ENCODE measurements around the gene UBR4. TPM values are rescaled to one million over a fixed set of nuclear protein-coding genes. Genes with fewer than 3 reads are reported as not detected.
A peak's percentile ranks its signal among the peaks of the same experiment; 100 is the strongest.

The UBR4 gene
- total RNA-seq, 1 experiment from 2014 or later, result 107 TPM

DNA sequence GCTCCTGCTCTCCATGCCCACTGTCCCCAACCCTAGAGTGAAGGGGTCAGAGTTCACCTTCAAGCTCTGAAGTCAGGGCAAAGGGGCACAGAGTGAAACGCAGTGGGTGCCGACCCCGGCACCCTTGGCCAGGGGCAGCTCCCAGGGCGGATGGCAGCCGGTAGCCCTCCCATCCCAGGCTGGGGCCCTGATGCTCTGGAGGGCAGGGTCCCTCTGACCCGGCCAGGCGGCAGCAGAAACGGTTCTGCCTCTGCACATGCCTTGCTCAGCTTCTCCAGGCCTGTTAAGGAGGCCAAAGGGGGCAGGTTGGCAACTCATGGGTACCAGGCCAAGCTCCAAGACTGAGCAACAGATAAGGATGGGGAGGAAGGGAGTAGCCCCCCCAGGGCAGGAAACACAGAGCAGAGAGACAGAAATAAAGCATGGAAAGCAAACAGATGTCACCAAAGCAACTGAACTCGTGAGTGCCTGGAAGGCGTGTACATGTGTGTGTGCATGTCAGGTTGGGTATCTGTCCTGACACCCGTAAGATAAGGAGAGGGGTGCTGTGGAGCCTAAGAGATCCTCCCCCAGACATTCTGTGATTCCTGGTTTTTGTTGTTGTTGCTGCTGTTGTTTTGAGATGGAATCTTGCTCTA lies 141.3 kb downstream of the UBR4 start:
- Histone ChIP-seq H3K27ac (ENCODE audit: low read depth, low read length) (no peak overlapping the region), H3K79me2 (ENCODE audit: insufficient read depth, low read length) (no peaks in the 10 kb centered on the region), H3K4me2 (ENCODE audit: low read length) (no peak overlapping the region), H2AFZ (ENCODE audit: low read depth, low read length, poor library complexity, severe bottlenecking) (no peak overlapping the region), H3K27me3 (ENCODE audit: insufficient read depth, low read length) (no peaks in the 10 kb centered on the region), H3K9me2 (ENCODE audit: insufficient read depth) (no peaks in the 10 kb centered on the region), H3K4me3 (replicated peaks in 1 of 2; ENCODE audit: low read depth in 1 of 2, low read length in 2 of 2) (no peak overlapping the region), H3K9ac (ENCODE audit: low read length) (no peak overlapping the region), H3K9me3 (ENCODE audit: control insufficient read depth in 1 of 2, insufficient read depth in 1 of 2, low read depth in 1 of 2, low read length in 2 of 2) (no peaks in the 10 kb centered on the region), H3K36me3 (ENCODE audit: control insufficient read depth in 1 of 2, insufficient read depth in 2 of 2, low read length in 2 of 2) (no peaks in the 10 kb centered on the region), H3K4me1 (ENCODE audit: control insufficient read depth in 1 of 2, insufficient read depth in 2 of 2, low read length in 2 of 2) (peaks cover 19 to 22% of the 10 kb centered on the region in 2 experiments), H4K20me1 (ENCODE audit: insufficient read depth) (no peaks in the 10 kb centered on the region)
- TF ChIP-seq POLR2A (IDR thresholded peaks at IDR 0.05; ENCODE audit: borderline replicate concordance, extremely low read depth, insufficient read depth, insufficient read length) (no peak), SRF (IDR thresholded peaks at IDR 0.05; ENCODE audit: low read depth) (no peak), CEBPB (IDR thresholded peaks at IDR 0.05; ENCODE audit: low read depth) (no peak)
- BruUV-seq (replicated peaks), result no TSS peak
- ATAC-seq (no peak), DNase-seq (ENCODE audit: low read depth, low spot score) (no peak)
- RAD21 ChIA-PET (ENCODE audit: low non-redundant PET in 1 of 2, low total read pairs in 2 of 2, uncharacterized antibody in 2 of 2, unreplicated experiment in 2 of 2), result no interaction called here
- intact Hi-C loops (cut with micrococcal nuclease), result no loop called here
- POLR2A ChIA-PET, result no interaction called here
- CTCF ChIA-PET, result no interaction called here

GRCh38 chr1:19067912-19068638 lies 142.0 kb downstream of the UBR4 start:
- H3K9me3 ChIP-seq (ENCODE audit: control insufficient read depth in 1 of 2, insufficient read depth in 1 of 2, low read depth in 1 of 2, low read length in 2 of 2), result no peaks in the 10 kb centered on the region
- peaks cover 19 to 22% of the 10 kb centered on the region in 2 experiments for H3K4me1 ChIP-seq (ENCODE audit: control insufficient read depth in 1 of 2, insufficient read depth in 2 of 2, low read length in 2 of 2)
- TF ChIP-seq ZBTB33 (IDR thresholded peaks at IDR 0.05; ENCODE audit: extremely low read depth, insufficient replicate concordance, low read length), result no peak
- TF ChIP-seq POLR2A (IDR thresholded peaks at IDR 0.05; ENCODE audit: borderline replicate concordance, extremely low read depth, insufficient read depth, insufficient read length), result no peak
- TF ChIP-seq EGR1 (IDR thresholded peaks at IDR 0.05; ENCODE audit: low read depth), result no peak
- no peak for TF ChIP-seq CTCF (IDR thresholded peaks at IDR 0.05 in 2 of 3, conservative IDR thresholded peaks at IDR 0.05 in 1 of 3; ENCODE audit: borderline replicate concordance in 1 of 3, insufficient read depth in 1 of 3, low read depth in 2 of 3, low read length in 2 of 3)
- TF ChIP-seq ZFX (IDR thresholded peaks at IDR 0.05), result no peak
- TF ChIP-seq ELF1 (IDR thresholded peaks at IDR 0.05; ENCODE audit: borderline replicate concordance, low read depth), result no peak
- TF ChIP-seq YY1 (IDR thresholded peaks at IDR 0.05; ENCODE audit: extremely low read depth, insufficient replicate concordance, low read depth, low read length), result no peak
- TF ChIP-seq JUND (IDR thresholded peaks at IDR 0.05), result no peak
- TF ChIP-seq POLR2AphosphoS5 (IDR thresholded peaks at IDR 0.05; ENCODE audit: low read depth, low read length), result no peak
- TF ChIP-seq FOSL1 (IDR thresholded peaks at IDR 0.05; ENCODE audit: low read depth), result no peak
- no peak for TF ChIP-seq CBX3 (IDR thresholded peaks at IDR 0.05; ENCODE audit: low read depth)
- no peak for TF ChIP-seq TCF7L2 (IDR thresholded peaks at IDR 0.05; ENCODE audit: borderline replicate concordance, extremely low read depth, insufficient read depth, insufficient read length)
- TF ChIP-seq ATF3 (IDR thresholded peaks at IDR 0.05), result no peak
- H2AFZ ChIP-seq (ENCODE audit: low read depth, low read length, poor library complexity, severe bottlenecking), result no peak overlapping the region
- H3K9me2 ChIP-seq (ENCODE audit: insufficient read depth), result no peaks in the 10 kb centered on the region
- no TSS peak for BruUV-seq (replicated peaks)
- no peak overlapping the region for H3K4me3 ChIP-seq (replicated peaks in 1 of 2; ENCODE audit: low read depth in 1 of 2, low read length in 2 of 2)
- H4K20me1 ChIP-seq (ENCODE audit: insufficient read depth), result no peaks in the 10 kb centered on the region
- no peaks in the 10 kb centered on the region for H3K27me3 ChIP-seq (ENCODE audit: insufficient read depth, low read length)
- no peaks in the 10 kb centered on the region for H3K36me3 ChIP-seq (ENCODE audit: control insufficient read depth in 1 of 2, insufficient read depth in 2 of 2, low read length in 2 of 2)
- ChIA-PET POLR2A (no interaction called here), CTCF (interaction anchor here (1.3 kb wide), 1 partner anchor 161 kb away, joined by 3 read pairs; no protein-coding TSS in a partner anchor), RAD21 (ENCODE audit: low non-redundant PET in 1 of 2, low total read pairs in 2 of 2, uncharacterized antibody in 2 of 2, unreplicated experiment in 2 of 2) (no interaction called here)
- intact Hi-C loops (cut with micrococcal nuclease), result no loop called here
- ATAC-seq (no peak), DNase-seq (ENCODE audit: low read depth, low spot score) (no peak)
- no peaks in the 10 kb centered on the region for H3K79me2 ChIP-seq (ENCODE audit: insufficient read depth, low read length)
- no peak overlapping the region for H3K9ac ChIP-seq (ENCODE audit: low read length)
- H3K27ac ChIP-seq (ENCODE audit: low read depth, low read length), result no peak overlapping the region
- H3K4me2 ChIP-seq (ENCODE audit: low read length), result 0 out of 2 replicates have a peak overlapping the region, but pooled peaks have one; percentile 8

All from HCT116 (cell line).